Measurements from ENCODE around the gene ELFN1.

ELFN1 gene

DNA sequence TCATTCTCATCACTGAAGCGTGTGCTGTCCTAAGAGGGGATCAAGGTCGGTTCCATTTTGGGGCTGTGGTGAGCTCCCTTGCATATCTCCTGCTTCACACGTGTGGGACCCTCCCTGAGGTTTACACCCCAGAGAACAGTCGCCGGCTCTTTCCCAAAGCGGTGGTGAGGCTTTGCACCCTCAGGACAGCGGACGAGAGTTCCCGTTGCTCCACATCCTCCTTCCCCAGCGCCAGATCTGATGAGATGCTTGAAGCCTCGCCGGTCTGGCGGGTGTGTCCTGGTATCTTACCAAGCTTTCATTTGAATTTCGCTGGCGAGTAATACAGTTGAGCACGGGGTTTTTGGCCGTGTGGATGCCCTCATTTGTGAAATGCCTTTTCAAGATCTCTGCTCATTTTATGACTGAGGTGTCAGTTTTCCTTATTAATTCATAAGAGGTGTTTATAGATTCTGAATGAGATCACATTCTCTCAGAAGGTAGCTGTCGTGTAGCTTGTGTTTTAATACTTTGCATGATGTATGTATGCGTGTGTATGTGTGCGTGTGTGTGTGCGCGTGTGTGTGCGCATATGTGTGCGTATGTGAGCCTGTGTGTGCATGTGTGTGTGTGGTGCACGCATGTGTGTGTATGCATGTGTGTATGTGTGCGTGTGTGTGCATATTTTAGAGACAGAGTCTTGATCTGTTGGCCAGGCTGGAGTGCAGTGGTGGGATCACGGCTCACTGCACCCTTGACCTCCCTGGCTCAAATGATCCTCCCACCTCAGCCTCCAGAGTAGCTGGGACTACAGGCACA, 30.7 kb downstream of the ELFN1 start:
- no peak for TF ChIP-seq CTCF (IDR thresholded peaks at IDR 0.05; ENCODE audit: low read depth, low read length, missing control alignments)
- H3K4me3 ChIP-seq (ENCODE audit: low read depth, low read length): no peak overlapping the region
- no peak for DNase-seq (ENCODE audit: low read depth)

DNA sequence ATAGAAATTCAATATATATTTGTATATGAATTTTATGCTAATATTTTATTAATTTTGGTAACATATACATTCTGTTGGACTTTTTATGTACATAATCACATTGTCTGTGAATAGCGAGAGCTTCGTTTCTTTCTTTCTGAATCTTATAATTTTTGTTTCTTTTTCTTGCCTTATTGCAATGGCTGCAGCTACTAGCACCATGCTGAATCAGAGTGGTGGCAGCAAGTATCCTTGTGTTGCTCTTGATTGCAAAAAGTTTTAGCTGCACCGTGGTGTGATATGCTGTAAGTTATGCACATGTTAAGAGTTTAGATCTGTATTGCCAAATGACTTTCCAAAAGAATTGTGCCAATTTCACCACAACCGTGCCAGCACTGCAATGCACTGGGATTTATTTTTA, 32.6 kb downstream of the ELFN1 start:
- DNase-seq (ENCODE audit: low read depth): no peak
- TF ChIP-seq CTCF (IDR thresholded peaks at IDR 0.05; ENCODE audit: low read depth, low read length, missing control alignments): no peak
- H3K4me3 ChIP-seq (ENCODE audit: low read depth, low read length): no peak overlapping the region

DNA sequence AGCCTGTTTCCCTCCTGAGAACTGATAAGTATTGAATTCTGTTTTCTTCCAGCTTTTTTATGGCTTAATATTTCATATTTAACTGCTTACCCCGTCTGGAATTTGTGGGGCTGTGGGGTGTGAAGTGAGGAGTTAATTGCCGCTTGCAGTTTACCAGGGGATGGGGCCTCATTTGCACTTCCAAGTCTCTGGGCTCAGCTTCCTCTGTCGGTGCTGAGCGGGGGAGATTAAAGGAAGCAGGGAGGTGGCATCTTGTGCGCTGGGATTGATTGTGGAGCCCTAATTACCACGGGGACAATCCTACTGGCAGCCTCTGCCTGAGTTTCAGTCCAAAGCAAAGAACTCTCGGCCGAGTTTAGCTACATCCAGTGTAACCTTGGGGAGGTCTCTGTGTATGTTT, 33.4 kb downstream of the ELFN1 start:
- TF ChIP-seq CTCF (IDR thresholded peaks at IDR 0.05; ENCODE audit: low read depth, low read length, missing control alignments): no peak
- no peak overlapping the region for H3K4me3 ChIP-seq (ENCODE audit: low read depth, low read length)
- DNase-seq (ENCODE audit: low read depth): no peak

DNA sequence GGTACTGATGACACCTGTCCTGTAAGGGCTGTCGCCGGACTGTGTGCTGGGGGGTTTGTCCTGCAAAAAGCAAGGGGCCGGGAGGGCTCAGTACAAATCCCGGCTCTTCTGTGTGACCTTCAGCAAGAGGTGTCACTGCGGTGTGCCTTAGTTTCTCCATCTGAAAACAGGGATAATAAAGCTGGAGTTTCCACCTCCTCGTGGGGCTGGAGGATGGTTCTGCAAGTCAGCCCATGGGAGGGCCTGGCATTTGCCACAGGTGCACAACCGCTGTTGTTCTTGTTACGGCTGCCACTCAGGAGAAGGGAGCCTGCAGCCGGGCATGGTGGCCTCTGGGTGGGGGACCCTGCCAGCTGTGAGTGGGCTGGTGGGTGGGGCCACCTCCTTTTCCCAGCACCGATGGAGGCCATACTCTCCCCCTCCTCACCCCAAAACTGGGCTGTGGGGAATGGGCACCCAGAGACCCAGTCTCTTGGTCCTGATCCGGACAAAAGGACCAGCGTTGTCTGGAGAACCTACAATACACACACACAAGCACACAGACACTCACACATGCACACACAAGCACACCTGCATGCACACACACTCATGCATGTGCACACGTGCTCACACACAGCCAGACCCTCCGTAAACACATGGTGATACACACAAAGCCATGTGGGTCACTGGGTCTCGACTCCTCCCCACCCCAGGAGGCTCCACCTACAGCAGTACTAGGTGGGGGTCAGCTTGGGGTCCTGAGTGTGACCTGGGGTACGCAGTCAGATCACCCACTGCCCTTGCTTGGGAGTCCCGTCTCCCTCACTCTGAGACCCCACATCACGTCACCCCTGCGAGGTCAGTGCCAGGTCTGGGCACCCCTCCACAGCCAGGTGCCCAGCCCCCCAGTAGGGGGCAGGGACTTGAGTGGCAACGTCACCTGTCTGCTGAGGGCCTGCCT, 34.1 kb downstream of the ELFN1 start:
- no peak for TF ChIP-seq CTCF (IDR thresholded peaks at IDR 0.05; ENCODE audit: low read depth, low read length, missing control alignments)
- H3K4me3 ChIP-seq (ENCODE audit: low read depth, low read length): no peak overlapping the region
- no peak for DNase-seq (ENCODE audit: low read depth)

- no peak overlapping the region for H3K4me3 ChIP-seq (ENCODE audit: low read depth, low read length)
- no peak for TF ChIP-seq CTCF (IDR thresholded peaks at IDR 0.05; ENCODE audit: low read depth, low read length, missing control alignments)
- no peak for DNase-seq (ENCODE audit: low read depth)
Observed at GRCh38 chr7:1704811-1705738, 35.0 kb downstream of the ELFN1 start.

- TF ChIP-seq CTCF (IDR thresholded peaks at IDR 0.05; ENCODE audit: low read depth, low read length, missing control alignments): no peak
- no peak overlapping the region for H3K4me3 ChIP-seq (ENCODE audit: low read depth, low read length)
- DNase-seq (ENCODE audit: low read depth): no peak
Observed at GRCh38 chr7:1705856-1706255, 35.8 kb downstream of the ELFN1 start.
